Measurements from ENCODE around the gene BNIPL. TPM values are rescaled to one million over a fixed set of nuclear protein-coding genes. Genes with fewer than 3 reads are reported as not detected.

Gene BNIPL
- total RNA-seq, result 0.06 TPM in 1 of 2 replicates, not detected in the other

GRCh38 chr1:151036356-151036755, at the start of gene BNIPL:
Gene BNIPL, plus strand, starts transcription at chr1:151036586. Its CDS starts 140 bp downstream, at chr1:151036726.

GRCh38 chr1:151006327-151007052, 29.9 kb upstream of the BNIPL start, which contains the start of gene MINDY1:
Gene MINDY1, minus strand, starts transcription at chr1:151006902. Its CDS starts 4,285 bp downstream, at chr1:151002617.

GRCh38 chr1:151008244-151009205, 27.9 kb upstream of the BNIPL start, which contains the start of gene PRUNE1:
Gene PRUNE1, plus strand, starts transcription at chr1:151008449. Its CDS starts 184 bp downstream, at chr1:151008633.

GRCh38 chr1:151047591-151047924, 11.2 kb downstream of the BNIPL start, which contains the start of gene C1orf56:
Gene C1orf56, plus strand, starts transcription at chr1:151047751. Its CDS starts 97 bp downstream, at chr1:151047848.

GRCh38 chr1:151059109-151060006, 23.0 kb downstream of the BNIPL start, which contains the start of gene CDC42SE1:
Gene CDC42SE1, minus strand, starts transcription at chr1:151059622. Its CDS starts 3,892 bp downstream, at chr1:151055730.

GRCh38 chr1:151060007-151060656, 23.7 kb downstream of the BNIPL start, which contains the start of gene MLLT11:
Gene MLLT11, plus strand, starts transcription at chr1:151060397. Its CDS starts 6,828 bp downstream, at chr1:151067225.

GRCh38 chr1:151070474-151071276, 34.3 kb downstream of the BNIPL start, which contains the start of gene GABPB2:
Gene GABPB2, plus strand, starts transcription at chr1:151070761. Its CDS starts 17,429 bp downstream, at chr1:151088190.

Other genes starting within 250 kb of the BNIPL start
- 87.5 and 106 TPM in 2 replicates for gene CTSK, start 228.3 kb upstream of the BNIPL start, total RNA-seq
- 33.0 and 39.6 TPM in 2 replicates for gene ARNT, start 160.0 kb upstream of the BNIPL start, total RNA-seq
- gene CTXND2, start 149.4 kb upstream of the BNIPL start, total RNA-seq, result not detected in 2 replicates
- gene SETDB1, start 110.2 kb upstream of the BNIPL start, total RNA-seq, result 18.0 and 18.8 TPM in 2 replicates
- 67.4 and 84.2 TPM in 2 replicates for gene CERS2, start 61.8 kb upstream of the BNIPL start, total RNA-seq
- gene ANXA9, start 54.3 kb upstream of the BNIPL start, total RNA-seq, result not detected in 2 replicates
- gene MINDY1, start 29.7 kb upstream of the BNIPL start, total RNA-seq, result 9.0 and 9.6 TPM in 2 replicates
- gene PRUNE1, start 28.1 kb upstream of the BNIPL start, total RNA-seq, result 10.6 and 11.8 TPM in 2 replicates
- gene C1orf56, start 11.2 kb downstream of the BNIPL start, total RNA-seq, result 3.4 and 4.8 TPM in 2 replicates
- 22.7 and 26.0 TPM in 2 replicates for gene CDC42SE1, start 23.0 kb downstream of the BNIPL start, total RNA-seq
- gene MLLT11, start 23.8 kb downstream of the BNIPL start, total RNA-seq, result 0.93 and 0.94 TPM in 2 replicates
- 8.0 and 15.6 TPM in 2 replicates for gene GABPB2, start 34.2 kb downstream of the BNIPL start, total RNA-seq
- gene SEMA6C, start 110.0 kb downstream of the BNIPL start, total RNA-seq, result 2.8 and 4.1 TPM in 2 replicates
- 0.19 TPM in 1 of 2 replicates, not detected in the other for gene TNFAIP8L2, start 120.1 kb downstream of the BNIPL start, total RNA-seq
- 6.7 and 11.6 TPM in 2 replicates for gene LYSMD1, start 129.3 kb downstream of the BNIPL start, total RNA-seq
- 21.6 and 25.7 TPM in 2 replicates for gene SCNM1, start 129.6 kb downstream of the BNIPL start, total RNA-seq
- 1.1 TPM in 1 of 2 replicates, not detected in the other for gene TMOD4, start 139.4 kb downstream of the BNIPL start, total RNA-seq
- 16.0 and 21.8 TPM in 2 replicates for gene VPS72, start 153.6 kb downstream of the BNIPL start, total RNA-seq
- gene PIP5K1A, start 162.0 kb downstream of the BNIPL start, total RNA-seq, result 24.7 and 34.7 TPM in 2 replicates
- 91.2 and 94.7 TPM in 2 replicates for gene PSMD4, start 218.1 kb downstream of the BNIPL start, total RNA-seq
- 15.2 and 19.9 TPM in 2 replicates for gene ZNF687, start 245.7 kb downstream of the BNIPL start, total RNA-seq

All from cardiac ventricle fibroblast (primary cell).